ENCODE measurements around the gene TAOK2.

DNA sequence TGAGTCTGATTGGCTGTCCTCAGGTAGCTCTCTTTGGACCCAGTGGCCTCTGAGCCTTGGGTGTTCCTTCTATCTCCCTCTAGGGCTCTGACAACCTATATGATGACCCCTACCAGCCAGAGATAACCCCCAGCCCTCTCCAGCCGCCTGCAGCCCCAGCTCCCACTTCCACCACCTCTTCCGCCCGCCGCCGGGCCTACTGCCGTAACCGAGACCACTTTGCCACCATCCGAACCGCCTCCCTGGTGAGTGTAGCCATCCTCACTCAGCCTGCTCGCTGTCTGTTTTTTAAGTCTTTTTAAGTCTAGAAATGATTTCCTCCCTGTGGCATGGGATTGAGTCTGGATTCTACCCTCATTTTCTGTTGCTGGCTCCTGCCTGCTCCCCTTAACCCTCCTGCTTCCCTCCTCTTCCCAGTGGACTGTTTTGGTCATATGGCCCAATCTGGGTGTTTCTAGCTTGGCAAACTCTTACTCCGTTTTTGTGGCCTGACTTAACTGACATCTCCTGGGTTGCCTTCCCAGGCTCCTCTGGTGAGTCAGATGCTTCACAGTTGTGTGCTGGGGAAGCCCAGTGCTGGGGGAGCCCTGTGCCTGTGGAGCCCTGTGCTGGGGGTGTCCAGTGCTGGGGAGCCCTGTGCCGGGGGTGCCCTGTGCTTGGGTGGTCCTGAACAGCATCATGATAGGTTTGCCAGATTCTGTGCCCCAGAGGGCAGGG, 9.9 kb downstream of the TAOK2 start:
- TF ChIP-seq PBX3 (IDR thresholded peaks at IDR 0.05) (no peak), MAZ (IDR thresholded peaks at IDR 0.05; ENCODE audit: borderline replicate concordance, low read depth, low read length) (no peak), KDM5A (IDR thresholded peaks at IDR 0.05) (no peak), CHD4 (IDR thresholded peaks at IDR 0.05; ENCODE audit: borderline replicate concordance) (no peak), GATA3 (IDR thresholded peaks at IDR 0.05; ENCODE audit: borderline replicate concordance) (no peak), ELK1 (IDR thresholded peaks at IDR 0.05; ENCODE audit: low read depth, low read length) (no peak), PHF8 (IDR thresholded peaks at IDR 0.05; ENCODE audit: borderline replicate concordance, low read depth) (no peak), POLR2A (IDR thresholded peaks at IDR 0.05; ENCODE audit: low read length) (no peak), CEBPB (IDR thresholded peaks at IDR 0.05) (no peak), RCOR1 (IDR thresholded peaks at IDR 0.05; ENCODE audit: low read depth, low read length) (no peak)
- TF ChIP-seq, protein P1, sequence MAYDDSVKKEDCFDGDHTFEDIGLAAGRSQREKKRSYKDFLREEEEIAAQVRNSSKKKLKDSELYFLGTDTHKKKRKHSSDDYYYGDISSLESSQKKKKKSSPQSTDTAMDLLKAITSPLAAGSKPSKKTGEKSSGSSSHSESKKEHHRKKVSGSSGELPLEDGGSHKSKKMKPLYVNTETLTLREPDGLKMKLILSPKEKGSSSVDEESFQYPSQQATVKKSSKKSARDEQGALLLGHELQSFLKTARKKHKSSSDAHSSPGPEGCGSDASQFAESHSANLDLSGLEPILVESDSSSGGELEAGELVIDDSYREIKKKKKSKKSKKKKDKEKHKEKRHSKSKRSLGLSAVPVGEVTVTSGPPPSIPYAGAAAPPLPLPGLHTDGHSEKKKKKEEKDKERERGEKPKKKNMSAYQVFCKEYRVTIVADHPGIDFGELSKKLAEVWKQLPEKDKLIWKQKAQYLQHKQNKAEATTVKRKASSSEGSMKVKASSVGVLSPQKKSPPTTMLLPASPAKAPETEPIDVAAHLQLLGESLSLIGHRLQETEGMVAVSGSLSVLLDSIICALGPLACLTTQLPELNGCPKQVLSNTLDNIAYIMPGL (CRISPR knock-in tag; IDR thresholded peaks at IDR 0.05; ENCODE audit: borderline replicate concordance), result no peak
- TF ChIP-seq, protein P2, sequence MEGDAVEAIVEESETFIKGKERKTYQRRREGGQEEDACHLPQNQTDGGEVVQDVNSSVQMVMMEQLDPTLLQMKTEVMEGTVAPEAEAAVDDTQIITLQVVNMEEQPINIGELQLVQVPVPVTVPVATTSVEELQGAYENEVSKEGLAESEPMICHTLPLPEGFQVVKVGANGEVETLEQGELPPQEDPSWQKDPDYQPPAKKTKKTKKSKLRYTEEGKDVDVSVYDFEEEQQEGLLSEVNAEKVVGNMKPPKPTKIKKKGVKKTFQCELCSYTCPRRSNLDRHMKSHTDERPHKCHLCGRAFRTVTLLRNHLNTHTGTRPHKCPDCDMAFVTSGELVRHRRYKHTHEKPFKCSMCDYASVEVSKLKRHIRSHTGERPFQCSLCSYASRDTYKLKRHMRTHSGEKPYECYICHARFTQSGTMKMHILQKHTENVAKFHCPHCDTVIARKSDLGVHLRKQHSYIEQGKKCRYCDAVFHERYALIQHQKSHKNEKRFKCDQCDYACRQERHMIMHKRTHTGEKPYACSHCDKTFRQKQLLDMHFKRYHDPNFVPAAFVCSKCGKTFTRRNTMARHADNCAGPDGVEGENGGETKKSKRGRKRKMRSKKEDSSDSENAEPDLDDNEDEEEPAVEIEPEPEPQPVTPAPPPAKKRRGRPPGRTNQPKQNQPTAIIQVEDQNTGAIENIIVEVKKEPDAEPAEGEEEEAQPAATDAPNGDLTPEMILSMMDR (IDR thresholded peaks at IDR 0.05), result no peak

Measured in A549 (cell line).